GM12878 (cell line): ENCODE results near the gene PRMT5.

Experiments
- BRCA1 ChIP-seq: IDR thresholded peaks from 2 replicates; pipeline ENCODE4 v1.6.1; 2011; ENCODE audit warnings: low read depth, low read length, improper control_type of control experiment
- EP300 ChIP-seq, 2 experiments: fragments of 150-350 bp in 1 of 2; IDR thresholded peaks; 2 replicates each; pipeline ENCODE4 v1.6.1; 2011 to 2012; ENCODE audit warnings: low read depth in 2 of 2, low read length in 2 of 2, borderline replicate concordance in 1 of 2, improper control_type of control experiment in 1 of 2, inconsistent platforms in 1 of 2; ENCODE audit not compliant: control insufficient read depth in 1 of 2
- MTA2 ChIP-seq: fragments of 450-650 bp; IDR thresholded peaks from 2 replicates; pipeline ENCODE4 v1.6.1; 2016; ENCODE audit warnings: low read depth, mild to moderate bottlenecking, moderate library complexity
- MXI1 ChIP-seq: fragments of 150-350 bp; IDR thresholded peaks from 2 replicates; pipeline ENCODE4 v1.6.1; 2011; ENCODE audit warnings: low read depth, mild to moderate bottlenecking, inconsistent platforms, low read length, improper control_type of control experiment
- POLR2A ChIP-seq: IDR thresholded peaks from 2 replicates; pipeline ENCODE4 v1.6.1; 2011; ENCODE audit warnings: low read depth, mild to moderate bottlenecking, low read length
- TF ChIP-seq, protein P1 (sequence below): fragments of 450-650 bp; IDR thresholded peaks from 2 replicates; pipeline ENCODE4 v1.6.1; 2017; ENCODE audit warnings: mild to moderate bottlenecking
- TF ChIP-seq, protein P2 (sequence below): IDR thresholded peaks from 2 replicates; pipeline ENCODE4 v1.6.1; 2011; ENCODE audit warnings: low read depth, mild to moderate bottlenecking, low read length, moderate library complexity, borderline replicate concordance; ENCODE audit errors: extremely low read depth
- TF ChIP-seq, protein P3 (sequence below), 3 experiments: IDR thresholded peaks in 2 of 3; conservative IDR thresholded peaks in 1 of 3; 2 replicates each; pipeline ENCODE4 v1.5.1; 2011; ENCODE audit warnings: low read depth in 3 of 3, low read length in 3 of 3, mild to moderate bottlenecking in 3 of 3, control low read depth in 2 of 3, moderate library complexity in 2 of 3, inconsistent platforms in 1 of 3, mixed read lengths in 1 of 3; ENCODE audit not compliant: control insufficient read depth in 2 of 3, insufficient read depth in 1 of 3; ENCODE audit errors: extremely low read depth in 1 of 3
- TF ChIP-seq, protein P4 (sequence below): IDR thresholded peaks from 2 replicates; pipeline ENCODE4 v1.6.1; 2012; ENCODE audit warnings: low read depth, low read length, improper control_type of control experiment

- TF ChIP-seq EP300 (IDR thresholded peaks at IDR 0.05; ENCODE audit: borderline replicate concordance in 1 of 2, control insufficient read depth in 1 of 2, low read depth in 2 of 2, low read length in 2 of 2) (no peak), BRCA1 (no peak), POLR2A (no peak), MXI1 (no peak), MTA2 (no peak)
- TF ChIP-seq, protein P1, sequence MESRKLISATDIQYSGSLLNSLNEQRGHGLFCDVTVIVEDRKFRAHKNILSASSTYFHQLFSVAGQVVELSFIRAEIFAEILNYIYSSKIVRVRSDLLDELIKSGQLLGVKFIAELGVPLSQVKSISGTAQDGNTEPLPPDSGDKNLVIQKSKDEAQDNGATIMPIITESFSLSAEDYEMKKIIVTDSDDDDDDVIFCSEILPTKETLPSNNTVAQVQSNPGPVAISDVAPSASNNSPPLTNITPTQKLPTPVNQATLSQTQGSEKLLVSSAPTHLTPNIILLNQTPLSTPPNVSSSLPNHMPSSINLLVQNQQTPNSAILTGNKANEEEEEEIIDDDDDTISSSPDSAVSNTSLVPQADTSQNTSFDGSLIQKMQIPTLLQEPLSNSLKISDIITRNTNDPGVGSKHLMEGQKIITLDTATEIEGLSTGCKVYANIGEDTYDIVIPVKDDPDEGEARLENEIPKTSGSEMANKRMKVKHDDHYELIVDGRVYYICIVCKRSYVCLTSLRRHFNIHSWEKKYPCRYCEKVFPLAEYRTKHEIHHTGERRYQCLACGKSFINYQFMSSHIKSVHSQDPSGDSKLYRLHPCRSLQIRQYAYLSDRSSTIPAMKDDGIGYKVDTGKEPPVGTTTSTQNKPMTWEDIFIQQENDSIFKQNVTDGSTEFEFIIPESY = no peak
- TF ChIP-seq, protein P2, sequence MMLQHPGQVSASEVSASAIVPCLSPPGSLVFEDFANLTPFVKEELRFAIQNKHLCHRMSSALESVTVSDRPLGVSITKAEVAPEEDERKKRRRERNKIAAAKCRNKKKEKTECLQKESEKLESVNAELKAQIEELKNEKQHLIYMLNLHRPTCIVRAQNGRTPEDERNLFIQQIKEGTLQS = no peak
- TF ChIP-seq, protein P3, sequence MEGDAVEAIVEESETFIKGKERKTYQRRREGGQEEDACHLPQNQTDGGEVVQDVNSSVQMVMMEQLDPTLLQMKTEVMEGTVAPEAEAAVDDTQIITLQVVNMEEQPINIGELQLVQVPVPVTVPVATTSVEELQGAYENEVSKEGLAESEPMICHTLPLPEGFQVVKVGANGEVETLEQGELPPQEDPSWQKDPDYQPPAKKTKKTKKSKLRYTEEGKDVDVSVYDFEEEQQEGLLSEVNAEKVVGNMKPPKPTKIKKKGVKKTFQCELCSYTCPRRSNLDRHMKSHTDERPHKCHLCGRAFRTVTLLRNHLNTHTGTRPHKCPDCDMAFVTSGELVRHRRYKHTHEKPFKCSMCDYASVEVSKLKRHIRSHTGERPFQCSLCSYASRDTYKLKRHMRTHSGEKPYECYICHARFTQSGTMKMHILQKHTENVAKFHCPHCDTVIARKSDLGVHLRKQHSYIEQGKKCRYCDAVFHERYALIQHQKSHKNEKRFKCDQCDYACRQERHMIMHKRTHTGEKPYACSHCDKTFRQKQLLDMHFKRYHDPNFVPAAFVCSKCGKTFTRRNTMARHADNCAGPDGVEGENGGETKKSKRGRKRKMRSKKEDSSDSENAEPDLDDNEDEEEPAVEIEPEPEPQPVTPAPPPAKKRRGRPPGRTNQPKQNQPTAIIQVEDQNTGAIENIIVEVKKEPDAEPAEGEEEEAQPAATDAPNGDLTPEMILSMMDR (IDR thresholded peaks at IDR 0.05 in 2 of 3, conservative IDR thresholded peaks at IDR 0.05 in 1 of 3; ENCODE audit: control insufficient read depth in 2 of 3, extremely low read depth in 1 of 3, insufficient read depth in 1 of 3, low read depth in 3 of 3, low read length in 3 of 3) = no peak
- TF ChIP-seq, protein P4, sequence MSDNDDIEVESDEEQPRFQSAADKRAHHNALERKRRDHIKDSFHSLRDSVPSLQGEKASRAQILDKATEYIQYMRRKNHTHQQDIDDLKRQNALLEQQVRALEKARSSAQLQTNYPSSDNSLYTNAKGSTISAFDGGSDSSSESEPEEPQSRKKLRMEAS = no peak
Measured at GRCh38 chr14:22955702-22956569, 26.8 kb upstream of the PRMT5 start.
